ENCODE measurements around the gene FBLN7. TPM values are rescaled to one million over a fixed set of nuclear protein-coding genes. Genes with fewer than 3 reads are reported as not detected.

The FBLN7 gene
- total RNA-seq, 1 donor from 2014 or later, result 0.20 TPM

DNA sequence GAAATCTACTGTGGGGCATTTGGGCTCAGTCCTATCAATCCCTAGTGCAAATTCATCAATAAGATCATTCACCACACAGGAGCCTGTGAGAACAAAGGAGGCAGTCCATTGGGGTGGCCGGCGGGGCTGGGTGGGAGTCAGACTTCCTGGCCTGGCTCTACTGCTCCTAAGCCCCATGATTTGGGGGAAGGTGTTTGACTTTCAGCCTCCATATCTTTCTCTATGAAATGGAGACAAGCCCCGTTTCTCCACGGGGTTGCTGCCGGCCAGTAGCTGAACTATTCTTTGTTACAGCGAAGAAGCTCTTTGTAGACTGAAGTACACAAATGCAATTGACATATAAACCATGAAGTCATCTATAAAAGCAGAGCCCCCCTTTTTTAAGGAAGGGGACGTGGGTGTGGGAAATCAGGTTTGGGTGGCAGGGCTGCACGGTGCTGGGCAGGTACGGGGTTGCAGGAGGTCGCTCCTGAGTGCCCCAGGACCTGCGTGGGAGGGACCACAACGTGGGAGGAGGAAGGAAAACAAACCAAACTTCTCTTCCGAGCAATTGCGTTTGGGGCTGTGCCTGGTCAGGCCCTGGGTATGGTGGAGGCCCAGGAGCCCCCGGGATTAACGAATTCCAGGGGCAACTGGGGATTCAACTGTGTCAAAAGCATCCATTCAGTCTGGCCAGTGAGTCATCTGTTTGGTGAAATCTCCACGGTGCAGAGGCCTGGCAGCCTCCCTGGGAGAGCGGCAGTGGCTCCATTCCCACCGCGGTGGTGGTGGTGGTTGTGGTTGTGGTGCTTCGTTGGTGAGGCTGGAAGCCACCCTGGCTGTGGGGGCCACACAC is 18.2 kb downstream of the FBLN7 start:
- H3K27me3 Mint-ChIP-seq (ENCODE audit: unreplicated experiment), result peaks cover 6% of the 10 kb centered on the region
- no peak for DNase-seq
- peak overlapping the region; percentile 34 for H3K27ac Mint-ChIP-seq (ENCODE audit: unreplicated experiment)
- H3K4me1 Mint-ChIP-seq (ENCODE audit: low read depth, unreplicated experiment), result no peaks in the 10 kb centered on the region
- no peaks in the 10 kb centered on the region for H3K9me3 Mint-ChIP-seq (ENCODE audit: unreplicated experiment)
- TF ChIP-seq, protein P1, sequence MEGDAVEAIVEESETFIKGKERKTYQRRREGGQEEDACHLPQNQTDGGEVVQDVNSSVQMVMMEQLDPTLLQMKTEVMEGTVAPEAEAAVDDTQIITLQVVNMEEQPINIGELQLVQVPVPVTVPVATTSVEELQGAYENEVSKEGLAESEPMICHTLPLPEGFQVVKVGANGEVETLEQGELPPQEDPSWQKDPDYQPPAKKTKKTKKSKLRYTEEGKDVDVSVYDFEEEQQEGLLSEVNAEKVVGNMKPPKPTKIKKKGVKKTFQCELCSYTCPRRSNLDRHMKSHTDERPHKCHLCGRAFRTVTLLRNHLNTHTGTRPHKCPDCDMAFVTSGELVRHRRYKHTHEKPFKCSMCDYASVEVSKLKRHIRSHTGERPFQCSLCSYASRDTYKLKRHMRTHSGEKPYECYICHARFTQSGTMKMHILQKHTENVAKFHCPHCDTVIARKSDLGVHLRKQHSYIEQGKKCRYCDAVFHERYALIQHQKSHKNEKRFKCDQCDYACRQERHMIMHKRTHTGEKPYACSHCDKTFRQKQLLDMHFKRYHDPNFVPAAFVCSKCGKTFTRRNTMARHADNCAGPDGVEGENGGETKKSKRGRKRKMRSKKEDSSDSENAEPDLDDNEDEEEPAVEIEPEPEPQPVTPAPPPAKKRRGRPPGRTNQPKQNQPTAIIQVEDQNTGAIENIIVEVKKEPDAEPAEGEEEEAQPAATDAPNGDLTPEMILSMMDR (IDR thresholded peaks at IDR 0.05; ENCODE audit: partially characterized antibody, unreplicated experiment), result no peak
- H3K36me3 Mint-ChIP-seq (ENCODE audit: unreplicated experiment), result peaks cover 5% of the 10 kb centered on the region
- H3K4me3 Mint-ChIP-seq (ENCODE audit: unreplicated experiment), result no peak overlapping the region

DNA sequence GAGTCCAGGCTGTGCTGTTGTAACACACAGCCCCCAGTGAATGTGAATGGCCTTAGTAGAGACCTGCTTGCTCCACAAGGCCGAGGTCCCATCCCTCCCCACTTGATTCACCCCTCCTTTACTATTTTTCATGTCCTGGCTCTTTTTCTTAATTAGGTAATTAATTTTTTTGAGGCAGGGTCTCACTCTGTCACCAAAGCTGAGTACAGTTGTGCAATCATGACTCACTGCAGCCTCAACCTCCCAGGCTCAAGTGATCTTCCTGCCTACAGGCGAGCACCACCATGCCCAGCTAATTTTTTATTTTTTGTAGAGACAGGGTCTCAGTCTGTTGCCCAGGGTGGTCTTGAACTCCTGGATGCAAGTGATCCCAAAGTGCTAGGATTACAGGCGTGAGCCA is 19.3 kb downstream of the FBLN7 start:
- H3K4me1 Mint-ChIP-seq (ENCODE audit: low read depth, unreplicated experiment), result no peaks in the 10 kb centered on the region
- H3K36me3 Mint-ChIP-seq (ENCODE audit: unreplicated experiment), result peaks cover 5% of the 10 kb centered on the region
- H3K9me3 Mint-ChIP-seq (ENCODE audit: unreplicated experiment), result no peaks in the 10 kb centered on the region
- H3K27ac Mint-ChIP-seq (ENCODE audit: unreplicated experiment), result no peak overlapping the region
- no peak for DNase-seq
- no peak overlapping the region for H3K4me3 Mint-ChIP-seq (ENCODE audit: unreplicated experiment)
- H3K27me3 Mint-ChIP-seq (ENCODE audit: unreplicated experiment), result peaks cover 6% of the 10 kb centered on the region
- TF ChIP-seq, protein P1 (IDR thresholded peaks at IDR 0.05; ENCODE audit: partially characterized antibody, unreplicated experiment), result no peak

DNA sequence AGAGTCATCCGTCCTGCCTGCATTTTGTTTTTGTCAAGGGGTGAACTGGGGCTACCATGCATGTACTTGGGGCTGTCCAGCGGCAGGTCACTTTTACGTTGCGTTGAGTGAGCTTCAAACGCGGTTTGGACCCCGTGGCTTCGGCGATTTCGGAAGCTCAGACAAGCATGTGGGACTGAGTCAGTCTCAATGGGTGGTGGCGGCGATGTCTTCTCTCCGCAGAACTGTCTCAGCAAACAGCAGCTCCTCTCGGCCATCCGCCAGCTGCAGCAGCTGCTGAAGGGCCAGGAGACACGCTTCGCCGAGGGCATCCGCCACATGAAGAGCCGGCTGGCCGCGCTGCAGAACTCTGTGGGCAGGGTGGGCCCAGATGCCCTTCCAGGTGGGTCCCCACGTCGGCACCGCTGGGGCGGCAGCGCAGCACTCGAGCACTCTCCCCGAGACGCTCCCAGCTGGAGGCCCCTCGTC is 21.3 kb downstream of the FBLN7 start:
- TF ChIP-seq, protein P1 (IDR thresholded peaks at IDR 0.05; ENCODE audit: partially characterized antibody, unreplicated experiment), result no peak
- Mint-ChIP-seq H3K9me3 (ENCODE audit: unreplicated experiment) (no peaks in the 10 kb centered on the region), H3K27me3 (ENCODE audit: unreplicated experiment) (peaks cover 8% of the 10 kb centered on the region), H3K27ac (ENCODE audit: unreplicated experiment) (no peak overlapping the region), H3K36me3 (ENCODE audit: unreplicated experiment) (peaks cover 5% of the 10 kb centered on the region), H3K4me1 (ENCODE audit: low read depth, unreplicated experiment) (no peaks in the 10 kb centered on the region), H3K4me3 (ENCODE audit: unreplicated experiment) (no peak overlapping the region)
- DNase-seq, result no peak

DNA sequence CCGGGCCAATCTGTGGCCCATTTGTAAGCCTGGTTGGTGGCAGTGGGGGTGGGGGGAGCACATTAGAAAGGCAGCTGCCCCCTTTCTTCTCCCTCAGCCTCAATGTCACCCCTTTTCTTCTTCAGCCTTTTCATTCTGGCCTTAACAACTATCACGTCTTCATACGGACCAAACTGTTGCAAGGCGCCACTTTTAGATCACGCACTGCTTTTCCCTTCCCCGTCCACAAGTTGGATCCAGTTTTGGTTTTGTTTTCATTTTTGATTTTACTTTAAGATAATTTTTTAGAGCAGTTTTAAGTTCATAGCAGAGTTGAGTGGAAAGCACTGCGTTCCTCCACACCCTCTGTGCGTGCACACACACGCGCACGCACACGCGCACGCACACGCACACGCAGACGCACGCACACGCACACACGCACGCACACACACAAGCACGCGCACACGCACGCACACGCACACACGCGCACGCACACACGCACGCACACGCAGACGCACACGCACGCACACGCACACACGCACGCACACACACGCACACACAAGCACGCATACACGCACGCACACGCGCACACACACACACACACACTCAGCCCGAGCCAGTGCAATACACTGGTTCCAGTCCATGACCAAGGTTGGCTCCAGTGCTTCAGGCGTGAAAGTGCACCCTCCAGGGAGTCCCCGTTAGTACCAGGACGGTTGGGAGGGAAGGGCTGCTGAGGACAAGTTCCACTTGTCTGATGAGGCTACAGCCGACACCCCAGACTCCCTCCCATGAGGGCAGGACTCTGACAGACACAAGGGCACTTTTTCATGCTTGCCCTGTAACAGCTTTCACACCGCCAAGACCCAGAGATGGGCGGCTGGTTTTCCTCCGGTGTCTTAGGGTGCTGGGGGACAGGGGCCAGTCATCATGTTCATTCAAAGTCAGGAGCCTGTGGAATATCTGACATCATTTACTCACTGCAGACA is 22.4 kb downstream of the FBLN7 start:
- H3K27me3 Mint-ChIP-seq (ENCODE audit: unreplicated experiment), result peaks cover 9% of the 10 kb centered on the region
- no peak overlapping the region for H3K27ac Mint-ChIP-seq (ENCODE audit: unreplicated experiment)
- H3K4me1 Mint-ChIP-seq (ENCODE audit: low read depth, unreplicated experiment), result no peaks in the 10 kb centered on the region
- H3K4me3 Mint-ChIP-seq (ENCODE audit: unreplicated experiment), result no peak overlapping the region
- no peak for DNase-seq
- peaks cover 5% of the 10 kb centered on the region for H3K36me3 Mint-ChIP-seq (ENCODE audit: unreplicated experiment)
- TF ChIP-seq, protein P1 (IDR thresholded peaks at IDR 0.05; ENCODE audit: partially characterized antibody, unreplicated experiment), result no peak
- H3K9me3 Mint-ChIP-seq (ENCODE audit: unreplicated experiment), result no peaks in the 10 kb centered on the region
